HEK293 (cell line): Measurements from ENCODE around the gene SYT2.

Experiments
- CTCF ChIA-PET: fragments of 350-600 bp; formaldehyde crosslinking; extraction: SDS; loops from one replicate; lab custom pipeline; 2021; ENCODE audit warnings: antibody characterized with exemption; lab: Yijun Ruan, JAX
- POLR2A ChIA-PET: fragments of 300-600 bp; formaldehyde crosslinking; extraction: SDS; loops from one replicate; lab custom pipeline; 2020; ENCODE audit warnings: antibody characterized with exemption, inconsistent platforms; lab: Yijun Ruan, JAX
- H3K27ac ChIP-seq: fragments of 200-500 bp; sonication (Bioruptor generic); 2 replicates; pipeline ENCODE4 v1.5.1; 2014; ENCODE audit warnings: low read depth, low read length, control low read depth, inconsistent platforms; ENCODE audit errors: extremely low read depth
- H3K36me3 ChIP-seq, 2 experiments: fragments of 200-500 bp in 1 of 2; sonication (Bioruptor generic) in 1 of 2; 1 replicate in 1 of 2; 2 replicates in 1 of 2; pipeline ENCODE4 v1.5.1; 2014 to 2017; ENCODE audit warnings: inconsistent platforms in 2 of 2, low read length in 2 of 2; ENCODE audit not compliant: control insufficient read depth in 2 of 2, insufficient read depth in 1 of 2
- H3K4me1 ChIP-seq: fragments of 200-500 bp; sonication (Bioruptor generic); 2 replicates; pipeline ENCODE4 v1.5.1; 2014; ENCODE audit warnings: mild to moderate bottlenecking, low read length, inconsistent platforms; ENCODE audit not compliant: control insufficient read depth, insufficient read depth
- H3K4me3 ChIP-seq: 2 replicates; pipeline ENCODE4 v1.5.1; 2011; ENCODE audit warnings: low read depth, mild to moderate bottlenecking, control low read depth, low read length, moderate library complexity
- H3K9me3 ChIP-seq: fragments of 200-500 bp; sonication (Bioruptor generic); 2 replicates; pipeline ENCODE4 v1.5.1; 2014; ENCODE audit warnings: low read depth, low read length, inconsistent platforms; ENCODE audit not compliant: control insufficient read depth, insufficient read depth
- ELK4 ChIP-seq: IDR thresholded peaks from 2 replicates; pipeline ENCODE4 v1.6.1; 2011; ENCODE audit warnings: mild to moderate bottlenecking, low read depth, low read length, borderline replicate concordance
- KLF17 ChIP-seq: fragments of 450-650 bp; formaldehyde crosslinking; IDR thresholded peaks from 2 replicates; pipeline ENCODE4 v1.5.1; 2016; ENCODE audit warnings: missing biosample characterization, missing genetic modification characterization
- KLF8 ChIP-seq: fragments of 450-650 bp; formaldehyde crosslinking; IDR thresholded peaks from 2 replicates; pipeline ENCODE4 v1.5.1; 2016; ENCODE audit warnings: missing biosample characterization, missing genetic modification characterization
- MEIS1 ChIP-seq: sonication (generic); formaldehyde crosslinking; IDR thresholded peaks from 2 replicates; pipeline ENCODE4 v1.8.1; 2022; ENCODE audit warnings: missing genetic modification reagents, mild to moderate bottlenecking, borderline replicate concordance
- SCRT1 ChIP-seq: fragments of 450-650 bp; formaldehyde crosslinking; IDR thresholded peaks from 2 replicates; pipeline ENCODE4 v1.5.1; 2016; ENCODE audit warnings: missing biosample characterization, missing genetic modification characterization, borderline replicate concordance
- YY1 ChIP-seq: fragments of 450-650 bp; formaldehyde crosslinking; IDR thresholded peaks from 2 replicates; pipeline ENCODE4 v1.5.1; 2018; ENCODE audit warnings: missing biosample characterization, missing genetic modification characterization
- YY2 ChIP-seq: fragments of 450-650 bp; formaldehyde crosslinking; IDR thresholded peaks from 2 replicates; pipeline ENCODE4 v1.5.1; 2016; ENCODE audit warnings: missing biosample characterization, missing genetic modification characterization
- ZBTB1 ChIP-seq: fragments of 450-650 bp; formaldehyde crosslinking; IDR thresholded peaks from 2 replicates; pipeline ENCODE4 v1.5.1; 2016; ENCODE audit warnings: missing biosample characterization, missing genetic modification characterization
- ZNF148 ChIP-seq: fragments of 450-650 bp; formaldehyde crosslinking; IDR thresholded peaks from 2 replicates; pipeline ENCODE4 v1.5.0; 2017; ENCODE audit warnings: missing biosample characterization, missing genetic modification characterization, borderline replicate concordance
- ZNF521 ChIP-seq: fragments of 450-650 bp; formaldehyde crosslinking; IDR thresholded peaks from 2 replicates; pipeline ENCODE4 v1.5.1; 2017; ENCODE audit warnings: missing biosample characterization, mild to moderate bottlenecking, missing genetic modification characterization
- ZNF621 ChIP-seq: fragments of 450-650 bp; formaldehyde crosslinking; IDR thresholded peaks from 2 replicates; pipeline ENCODE4 v1.5.1; 2017; ENCODE audit warnings: missing biosample characterization, missing genetic modification characterization
- ZNF624 ChIP-seq: fragments of 450-650 bp; formaldehyde crosslinking; IDR thresholded peaks from 2 replicates; pipeline ENCODE4 v1.5.1; 2017; ENCODE audit warnings: missing biosample characterization, missing genetic modification characterization
- ZNF645 ChIP-seq: fragments of 450-650 bp; formaldehyde crosslinking; IDR thresholded peaks from 2 replicates; pipeline ENCODE4; 2016; ENCODE audit warnings: missing biosample characterization, missing genetic modification characterization
- ZSCAN30 ChIP-seq: fragments of 450-650 bp; IDR thresholded peaks from 2 replicates; pipeline ENCODE4 v1.5.1; 2018; ENCODE audit warnings: missing biosample characterization, mild to moderate bottlenecking, missing genetic modification characterization, moderate library complexity
- TF ChIP-seq, protein P1 (sequence below): fragments of 450-650 bp; formaldehyde crosslinking; IDR thresholded peaks from 2 replicates; pipeline ENCODE4 v1.5.1; 2016; ENCODE audit warnings: missing biosample characterization, missing genetic modification characterization
- TF ChIP-seq, protein P2 (sequence below): fragments of 450-650 bp; formaldehyde crosslinking; IDR thresholded peaks from 2 replicates; pipeline ENCODE4 v1.5.1; 2016; ENCODE audit warnings: missing biosample characterization, missing genetic modification characterization
- TF ChIP-seq, protein P3 (sequence below): fragments of 450-650 bp; formaldehyde crosslinking; IDR thresholded peaks from 2 replicates; pipeline ENCODE4 v1.5.1; 2016; ENCODE audit warnings: missing biosample characterization, missing genetic modification characterization, borderline replicate concordance

The SYT2 gene

GRCh38 chr1:202589190-202589930 lies 120.9 kb downstream of the SYT2 start (continued):
- TF ChIP-seq YY1 (no peak), ZNF521 (tag by site-specific recombination) (no peak), KLF17 (peak; percentile 94), KLF8 (tag by site-specific recombination) (peak; percentile 91), ZNF148 (tag by site-specific recombination) (no peak), SCRT1 (no peak), ZNF624 (no peak)

DNA sequence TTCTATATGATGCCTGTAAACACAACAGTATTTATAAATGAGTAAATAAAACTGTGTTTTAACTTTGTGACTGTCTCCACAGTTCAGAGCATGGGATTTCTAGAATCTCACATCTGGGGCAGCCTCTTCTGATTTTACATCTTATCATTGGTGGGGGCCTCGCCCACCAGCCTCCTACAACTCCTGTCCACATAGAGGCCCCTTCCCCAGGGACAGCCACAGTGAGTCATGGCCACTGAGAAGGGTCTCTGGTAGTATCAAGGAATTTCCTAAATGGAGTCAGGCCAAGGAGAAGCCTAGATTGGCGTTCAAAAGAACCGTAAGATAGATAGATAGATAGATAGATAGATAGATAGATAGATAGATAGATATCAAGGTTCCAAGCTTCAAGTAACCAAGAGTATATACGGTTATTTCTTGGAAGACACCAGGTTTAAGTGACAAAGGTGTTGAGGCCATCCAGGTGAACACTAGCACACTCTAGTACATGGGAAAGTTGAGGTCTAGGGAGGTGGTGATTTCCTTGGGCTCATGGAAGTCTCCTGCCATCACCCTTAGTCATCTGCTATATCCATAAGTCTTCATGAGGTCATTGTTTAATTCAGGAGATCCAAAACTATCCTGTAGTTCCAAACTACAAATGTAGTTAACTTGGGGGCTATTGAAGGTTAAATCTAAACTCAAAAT lies 121.6 kb downstream of the SYT2 start:
- Histone ChIP-seq H3K4me3 (no peak overlapping the region), H3K36me3 (no peaks in the 10 kb centered on the region), H3K9me3 (no peaks in the 10 kb centered on the region), H3K4me1 (peaks cover 5% of the 10 kb centered on the region; the same call in 1 of the 2 replicates), H3K27ac (no peak overlapping the region)
- POLR2A ChIA-PET = no interaction called here
- CTCF ChIA-PET = interaction anchor here (0.6 to 2.8 kb wide), 11 partner anchors 10 to 1023 kb away, joined by 4 to 10 read pairs (median 5); no protein-coding TSS in a partner anchor
- no peak for TF ChIP-seq ELK4
- TF ChIP-seq, protein P1, sequence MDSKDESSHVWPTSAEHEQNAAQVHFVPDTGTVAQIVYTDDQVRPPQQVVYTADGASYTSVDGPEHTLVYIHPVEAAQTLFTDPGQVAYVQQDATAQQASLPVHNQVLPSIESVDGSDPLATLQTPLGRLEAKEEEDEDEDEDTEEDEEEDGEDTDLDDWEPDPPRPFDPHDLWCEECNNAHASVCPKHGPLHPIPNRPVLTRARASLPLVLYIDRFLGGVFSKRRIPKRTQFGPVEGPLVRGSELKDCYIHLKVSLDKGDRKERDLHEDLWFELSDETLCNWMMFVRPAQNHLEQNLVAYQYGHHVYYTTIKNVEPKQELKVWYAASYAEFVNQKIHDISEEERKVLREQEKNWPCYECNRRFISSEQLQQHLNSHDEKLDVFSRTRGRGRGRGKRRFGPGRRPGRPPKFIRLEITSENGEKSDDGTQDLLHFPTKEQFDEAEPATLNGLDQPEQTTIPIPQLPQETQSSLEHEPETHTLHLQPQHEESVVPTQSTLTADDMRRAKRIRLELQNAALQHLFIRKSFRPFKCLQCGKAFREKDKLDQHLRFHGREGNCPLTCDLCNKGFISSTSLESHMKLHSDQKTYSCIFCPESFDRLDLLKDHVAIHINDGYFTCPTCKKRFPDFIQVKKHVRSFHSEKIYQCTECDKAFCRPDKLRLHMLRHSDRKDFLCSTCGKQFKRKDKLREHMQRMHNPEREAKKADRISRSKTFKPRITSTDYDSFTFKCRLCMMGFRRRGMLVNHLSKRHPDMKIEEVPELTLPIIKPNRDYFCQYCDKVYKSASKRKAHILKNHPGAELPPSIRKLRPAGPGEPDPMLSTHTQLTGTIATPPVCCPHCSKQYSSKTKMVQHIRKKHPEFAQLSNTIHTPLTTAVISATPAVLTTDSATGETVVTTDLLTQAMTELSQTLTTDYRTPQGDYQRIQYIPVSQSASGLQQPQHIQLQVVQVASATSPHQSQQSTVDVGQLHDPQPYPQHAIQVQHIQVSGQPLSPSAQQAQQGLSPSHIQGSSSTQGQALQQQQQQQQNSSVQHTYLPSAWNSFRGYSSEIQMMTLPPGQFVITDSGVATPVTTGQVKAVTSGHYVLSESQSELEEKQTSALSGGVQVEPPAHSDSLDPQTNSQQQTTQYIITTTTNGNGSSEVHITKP (tag by site-specific recombination) = no peak
- TF ChIP-seq MEIS1 (CRISPR knock-in tag) = no peak
- no peak for TF ChIP-seq ZSCAN30 (tag by site-specific recombination)
- no peak for TF ChIP-seq ZBTB1 (tag by site-specific recombination)
- TF ChIP-seq, protein P2, sequence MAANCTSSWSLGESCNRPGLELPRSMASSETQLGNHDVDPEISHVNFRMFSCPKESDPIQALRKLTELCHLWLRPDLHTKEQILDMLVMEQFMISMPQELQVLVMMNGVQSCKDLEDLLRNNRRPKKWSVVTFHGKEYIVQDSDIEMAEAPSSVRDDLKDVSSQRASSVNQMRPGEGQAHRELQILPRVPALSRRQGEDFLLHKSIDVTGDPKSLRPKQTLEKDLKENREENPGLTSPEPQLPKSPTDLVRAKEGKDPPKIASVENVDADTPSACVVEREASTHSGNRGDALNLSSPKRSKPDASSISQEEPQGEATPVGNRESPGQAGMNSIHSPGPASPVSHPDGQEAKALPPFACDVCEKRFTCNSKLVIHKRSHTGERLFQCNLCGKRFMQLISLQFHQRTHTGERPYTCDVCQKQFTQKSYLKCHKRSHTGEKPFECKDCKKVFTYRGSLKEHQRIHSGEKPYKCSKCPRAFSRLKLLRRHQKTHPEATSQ (tag by site-specific recombination) = no peak
- TF ChIP-seq ZNF645 = no peak
- no peak for TF ChIP-seq YY2 (tag by site-specific recombination)
- TF ChIP-seq ZNF621 (tag by site-specific recombination) = no peak
- TF ChIP-seq, protein P3, sequence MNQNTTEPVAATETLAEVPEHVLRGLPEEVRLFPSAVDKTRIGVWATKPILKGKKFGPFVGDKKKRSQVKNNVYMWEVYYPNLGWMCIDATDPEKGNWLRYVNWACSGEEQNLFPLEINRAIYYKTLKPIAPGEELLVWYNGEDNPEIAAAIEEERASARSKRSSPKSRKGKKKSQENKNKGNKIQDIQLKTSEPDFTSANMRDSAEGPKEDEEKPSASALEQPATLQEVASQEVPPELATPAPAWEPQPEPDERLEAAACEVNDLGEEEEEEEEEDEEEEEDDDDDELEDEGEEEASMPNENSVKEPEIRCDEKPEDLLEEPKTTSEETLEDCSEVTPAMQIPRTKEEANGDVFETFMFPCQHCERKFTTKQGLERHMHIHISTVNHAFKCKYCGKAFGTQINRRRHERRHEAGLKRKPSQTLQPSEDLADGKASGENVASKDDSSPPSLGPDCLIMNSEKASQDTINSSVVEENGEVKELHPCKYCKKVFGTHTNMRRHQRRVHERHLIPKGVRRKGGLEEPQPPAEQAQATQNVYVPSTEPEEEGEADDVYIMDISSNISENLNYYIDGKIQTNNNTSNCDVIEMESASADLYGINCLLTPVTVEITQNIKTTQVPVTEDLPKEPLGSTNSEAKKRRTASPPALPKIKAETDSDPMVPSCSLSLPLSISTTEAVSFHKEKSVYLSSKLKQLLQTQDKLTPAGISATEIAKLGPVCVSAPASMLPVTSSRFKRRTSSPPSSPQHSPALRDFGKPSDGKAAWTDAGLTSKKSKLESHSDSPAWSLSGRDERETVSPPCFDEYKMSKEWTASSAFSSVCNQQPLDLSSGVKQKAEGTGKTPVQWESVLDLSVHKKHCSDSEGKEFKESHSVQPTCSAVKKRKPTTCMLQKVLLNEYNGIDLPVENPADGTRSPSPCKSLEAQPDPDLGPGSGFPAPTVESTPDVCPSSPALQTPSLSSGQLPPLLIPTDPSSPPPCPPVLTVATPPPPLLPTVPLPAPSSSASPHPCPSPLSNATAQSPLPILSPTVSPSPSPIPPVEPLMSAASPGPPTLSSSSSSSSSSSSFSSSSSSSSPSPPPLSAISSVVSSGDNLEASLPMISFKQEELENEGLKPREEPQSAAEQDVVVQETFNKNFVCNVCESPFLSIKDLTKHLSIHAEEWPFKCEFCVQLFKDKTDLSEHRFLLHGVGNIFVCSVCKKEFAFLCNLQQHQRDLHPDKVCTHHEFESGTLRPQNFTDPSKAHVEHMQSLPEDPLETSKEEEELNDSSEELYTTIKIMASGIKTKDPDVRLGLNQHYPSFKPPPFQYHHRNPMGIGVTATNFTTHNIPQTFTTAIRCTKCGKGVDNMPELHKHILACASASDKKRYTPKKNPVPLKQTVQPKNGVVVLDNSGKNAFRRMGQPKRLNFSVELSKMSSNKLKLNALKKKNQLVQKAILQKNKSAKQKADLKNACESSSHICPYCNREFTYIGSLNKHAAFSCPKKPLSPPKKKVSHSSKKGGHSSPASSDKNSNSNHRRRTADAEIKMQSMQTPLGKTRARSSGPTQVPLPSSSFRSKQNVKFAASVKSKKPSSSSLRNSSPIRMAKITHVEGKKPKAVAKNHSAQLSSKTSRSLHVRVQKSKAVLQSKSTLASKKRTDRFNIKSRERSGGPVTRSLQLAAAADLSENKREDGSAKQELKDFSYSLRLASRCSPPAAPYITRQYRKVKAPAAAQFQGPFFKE (tag by site-specific recombination) = no peak
